ENCODE measurements around the gene TOMM6. TPM values are rescaled to one million over a fixed set of nuclear protein-coding genes. Genes with fewer than 3 reads are reported as not detected.

TOMM6 gene
- total RNA-seq, 4 donors from 2014 or later: 96.3 to 134 (median 124) TPM

- no peak overlapping the region for H3K4me3 ChIP-seq (replicated peaks in 1 of 3)
Observed at GRCh38 chr6:41821266-41821665, 33.8 kb downstream of the TOMM6 start.

GRCh38 chr6:41822021-41822420, 34.5 kb downstream of the TOMM6 start:
- no peaks in the 10 kb centered on the region for H3K9me3 ChIP-seq
- H3K27ac ChIP-seq: no peak overlapping the region
- H3K4me3 ChIP-seq (replicated peaks in 1 of 3): no peak overlapping the region
- DNase-seq: no peak
- no peak for TF ChIP-seq POLR2A (IDR thresholded peaks at IDR 0.05)
- no peak for TF ChIP-seq CTCF (IDR thresholded peaks at IDR 0.05)
- no peaks in the 10 kb centered on the region for H3K36me3 ChIP-seq
- WGBS, 2 donors: 95 to 100% methylated on average over 1 of the region's 1 CpG
- H3K4me1 ChIP-seq: no peaks in the 10 kb centered on the region
- intact Hi-C loops (cut with DNase I): no loop called here
- no peaks in the 10 kb centered on the region for H3K27me3 ChIP-seq

More at GRCh38 chr6:41821266-41821665, 33.8 kb downstream of the TOMM6 start:
- no peak overlapping the region for H3K27ac ChIP-seq
- H3K36me3 ChIP-seq: no peaks in the 10 kb centered on the region
- WGBS, 2 donors: 90 to 95% methylated on average over 4 of the region's 4 CpGs
- no peaks in the 10 kb centered on the region for H3K27me3 ChIP-seq
- intact Hi-C loops (cut with DNase I): no loop called here
- no peak for DNase-seq
- no peak for TF ChIP-seq POLR2A (IDR thresholded peaks at IDR 0.05)
- TF ChIP-seq CTCF (IDR thresholded peaks at IDR 0.05): no peak
- H3K9me3 ChIP-seq: no peaks in the 10 kb centered on the region
- no peaks in the 10 kb centered on the region for H3K4me1 ChIP-seq

GRCh38 chr6:41823178-41823577, 35.7 kb downstream of the TOMM6 start:
- no peaks in the 10 kb centered on the region for H3K9me3 ChIP-seq
- intact Hi-C loops (cut with DNase I): no loop called here
- DNase-seq: no peak
- no peaks in the 10 kb centered on the region for H3K27me3 ChIP-seq
- no peak for TF ChIP-seq POLR2A (IDR thresholded peaks at IDR 0.05)
- TF ChIP-seq CTCF (IDR thresholded peaks at IDR 0.05): no peak
- H3K27ac ChIP-seq: no peak overlapping the region
- no peaks in the 10 kb centered on the region for H3K4me1 ChIP-seq
- H3K4me3 ChIP-seq (replicated peaks in 1 of 3): no peak overlapping the region
- no peaks in the 10 kb centered on the region for H3K36me3 ChIP-seq
- WGBS, 2 donors: 100% methylated on average over 1 of the region's 1 CpG

- WGBS, 2 donors: 91 to 93% methylated on average over 13 of the region's 13 CpGs
- Histone ChIP-seq H3K27me3 (no peaks in the 10 kb centered on the region), H3K36me3 (no peaks in the 10 kb centered on the region), H3K4me1 (no peaks in the 10 kb centered on the region), H3K4me3 (replicated peaks in 1 of 3) (no peak overlapping the region), H3K27ac (no peak overlapping the region), H3K9me3 (no peaks in the 10 kb centered on the region)
- no peak for DNase-seq
- TF ChIP-seq CTCF (IDR thresholded peaks at IDR 0.05) (no peak), POLR2A (IDR thresholded peaks at IDR 0.05) (no peak)
- intact Hi-C loops (cut with DNase I): no loop called here
Observed at GRCh38 chr6:41824571-41825569, 37.4 kb downstream of the TOMM6 start.

GRCh38 chr6:41826343-41827022, 39.0 kb downstream of the TOMM6 start:
- H3K4me3 ChIP-seq (replicated peaks in 1 of 3): no peak overlapping the region
- no peak overlapping the region for H3K27ac ChIP-seq
- no peak for DNase-seq
- H3K36me3 ChIP-seq: no peaks in the 10 kb centered on the region
- TF ChIP-seq CTCF (IDR thresholded peaks at IDR 0.05) (no peak), POLR2A (IDR thresholded peaks at IDR 0.05) (no peak)
- H3K4me1 ChIP-seq: no peaks in the 10 kb centered on the region
- no peaks in the 10 kb centered on the region for H3K27me3 ChIP-seq
- no peaks in the 10 kb centered on the region for H3K9me3 ChIP-seq
- intact Hi-C loops (cut with DNase I): no loop called here
- 89 to 98% methylated on average over 2 of the region's 2 CpGs for WGBS, 2 donors

All from thyroid gland (tissue), 4 donors.